Ishikawa (cell line): Measurements from ENCODE around the gene SCNN1A.

Experiments
- CREB1 ChIP-seq: IDR thresholded peaks from 2 replicates; pipeline ENCODE4 v1.6.1; 2012; ENCODE audit warnings: low read depth
- EGR1 ChIP-seq: IDR thresholded peaks from 2 replicates; pipeline ENCODE4 v1.6.1; 2012
- MAX ChIP-seq: IDR thresholded peaks from 2 replicates; pipeline ENCODE4 v1.6.1; 2012
- NFIC ChIP-seq: IDR thresholded peaks from 2 replicates; pipeline ENCODE4 v1.6.1; 2012
- RAD21 ChIP-seq: IDR thresholded peaks from 2 replicates; pipeline ENCODE4 v1.6.1; 2012; ENCODE audit warnings: low read depth
- REST ChIP-seq: IDR thresholded peaks from 2 replicates; pipeline ENCODE4 v1.6.1; 2012; ENCODE audit warnings: low read depth, mild to moderate bottlenecking
- TAF1 ChIP-seq: IDR thresholded peaks from 2 replicates; pipeline ENCODE4 v1.6.1; 2012; ENCODE audit warnings: low read depth, mild to moderate bottlenecking
- TCF12 ChIP-seq: IDR thresholded peaks from 2 replicates; pipeline ENCODE4 v1.6.1; 2012; ENCODE audit warnings: low read depth
- TEAD4 ChIP-seq: IDR thresholded peaks from 2 replicates; pipeline ENCODE4 v1.6.1; 2012
- YY1 ChIP-seq: IDR thresholded peaks from 2 replicates; pipeline ENCODE4 v1.6.1; 2012; ENCODE audit warnings: low read depth

GRCh38 chr12:6345319-6346091 lies 29.9 kb downstream of the SCNN1A start:
- no peak for TF ChIP-seq REST
- no peak for TF ChIP-seq YY1
- TF ChIP-seq MAX: no peak
- no peak for TF ChIP-seq CREB1
- TF ChIP-seq TEAD4: no peak
- no peak for TF ChIP-seq NFIC
- no peak for TF ChIP-seq TAF1
- TF ChIP-seq RAD21: no peak
- no peak for TF ChIP-seq EGR1
- TF ChIP-seq TCF12: no peak
